ENCODE measurements around the gene TNRC6C. TPM values are rescaled to one million over a fixed set of nuclear protein-coding genes. Genes with fewer than 3 reads are reported as not detected.

The TNRC6C gene
- total and polyA plus RNA-seq, 2 of the 13 experiments (the other 11 are each of a cell fraction or from before 2014, with no cell fraction given): 0.66 to 4.9 TPM

GRCh38 chr17:78130437-78131101 lies 172.1 kb downstream of the TNRC6C start, which contains the start of gene TMC8 (continued):
- TF ChIP-seq HIC2 (CRISPR knock-in tag; IDR thresholded peaks at IDR 0.05; ENCODE audit: low read depth): 0 out of 2 replicates have a peak, but pooled peaks have one; percentile 38
- no peak for TF ChIP-seq IKZF4 (CRISPR knock-in tag; IDR thresholded peaks at IDR 0.05; ENCODE audit: borderline replicate concordance, low read depth, not compliant biosample characterization)
- no peak for TF ChIP-seq SOX6 (IDR thresholded peaks at IDR 0.05)
- no peak; the same call in 1 of the 2 replicates for TF ChIP-seq SOX6 (CRISPR knock-in tag; IDR thresholded peaks at IDR 0.05)
- TF ChIP-seq RCOR2 (CRISPR knock-in tag; IDR thresholded peaks at IDR 0.05): peak; percentile 42; the same call in 1 of the 2 replicates
- no peak for TF ChIP-seq ZNF558 (CRISPR knock-in tag; IDR thresholded peaks at IDR 0.05; ENCODE audit: borderline replicate concordance)
- TF ChIP-seq ZNF746 (CRISPR knock-in tag; IDR thresholded peaks at IDR 0.05): peak; percentile 87; the same call in 1 of the 2 replicates
- TF ChIP-seq YY1 (IDR thresholded peaks at IDR 0.05; ENCODE audit: insufficient read depth, insufficient replicate concordance, low read depth, low read length): peak; percentile 31
- 0 out of 2 replicates have a peak, but pooled peaks have one; percentile 42 for TF ChIP-seq NCOA2 (CRISPR knock-in tag; IDR thresholded peaks at IDR 0.05)
- no peak for TF ChIP-seq ATRX (CRISPR knock-in tag; IDR thresholded peaks at IDR 0.05; ENCODE audit: borderline replicate concordance)
- TF ChIP-seq ZNF773 (CRISPR knock-in tag; IDR thresholded peaks at IDR 0.05; ENCODE audit: borderline replicate concordance): no peak
- TF ChIP-seq ZBTB1 (CRISPR knock-in tag; IDR thresholded peaks at IDR 0.05; ENCODE audit: borderline replicate concordance): no peak
- peak; percentile 98 for TF ChIP-seq ETV5 (CRISPR knock-in tag; IDR thresholded peaks at IDR 0.05; ENCODE audit: borderline replicate concordance)
- TF ChIP-seq NR2F6 (IDR thresholded peaks at IDR 0.05): peak; percentile 53; the same call in 1 of the 2 replicates
- peak; percentile 81 for TF ChIP-seq NR2F6 (CRISPR knock-in tag; IDR thresholded peaks at IDR 0.05)
- no peak for TF ChIP-seq ZNF225 (CRISPR knock-in tag; IDR thresholded peaks at IDR 0.05)
- TF ChIP-seq MXD3 (CRISPR knock-in tag; IDR thresholded peaks at IDR 0.05): 0 out of 2 replicates have a peak, but pooled peaks have one; percentile 31
- TF ChIP-seq NFIB (CRISPR knock-in tag; IDR thresholded peaks at IDR 0.05; ENCODE audit: borderline replicate concordance): no peak
- peak; percentile 66; the same call in 1 of the 2 replicates for TF ChIP-seq PRDM10 (CRISPR knock-in tag; IDR thresholded peaks at IDR 0.05; ENCODE audit: low read depth)
- peak; percentile 92; the same call in 1 of the 2 replicates for TF ChIP-seq ZNF431 (CRISPR knock-in tag; IDR thresholded peaks at IDR 0.05; ENCODE audit: borderline replicate concordance, low read depth)
